GM18511 (cell line): ENCODE measurements around the gene KRT2.

Source experiments
- ATAC-seq: cut with Tn5 transposase; IDR thresholded peaks from one replicate; pipeline ENCODE4 v1.9.1; 2021; ENCODE audit warnings: mild to moderate bottlenecking, moderate library complexity; ENCODE audit not compliant: unreplicated experiment

The KRT2 gene

GRCh38 chr12:52617403-52617785, 34.6 kb downstream of the KRT2 start:
- no peak for ATAC-seq

DNA sequence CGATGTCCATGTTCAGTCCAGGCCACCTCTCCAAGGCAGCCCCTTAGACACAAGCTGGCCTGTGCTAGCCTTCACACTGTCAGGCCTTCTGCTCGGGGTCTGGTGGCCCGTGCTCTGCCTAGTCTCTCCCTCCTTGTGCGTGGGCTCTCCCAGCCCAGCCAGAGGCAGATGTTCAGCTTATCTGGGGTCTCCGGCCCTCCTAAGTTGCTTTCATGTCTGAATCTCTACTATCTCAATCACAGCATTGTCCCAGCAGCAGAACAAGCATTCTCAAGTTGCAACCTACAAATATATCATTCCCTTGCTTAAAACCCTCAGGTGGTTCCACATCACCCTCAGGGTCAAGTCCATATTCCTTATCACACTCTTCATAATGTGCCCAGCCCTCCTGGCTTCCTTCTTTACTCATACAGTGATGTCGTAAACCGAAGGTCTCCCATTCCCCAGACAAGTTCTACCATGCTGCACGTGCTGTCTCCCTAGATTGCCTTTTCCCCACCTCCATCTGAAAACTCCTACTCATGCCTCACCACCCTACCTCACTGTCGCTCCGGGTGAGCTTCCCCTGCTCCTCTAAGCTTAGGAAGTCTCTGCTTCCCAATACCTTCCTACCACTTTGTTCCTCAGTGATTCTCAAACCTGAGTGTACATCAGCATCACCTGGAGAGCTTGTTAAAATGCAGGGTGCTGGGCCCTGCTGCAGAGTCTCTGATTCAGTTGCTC, 35.2 kb downstream of the KRT2 start:
- no peak for ATAC-seq

GRCh38 chr12:52615912-52616311, 36.1 kb downstream of the KRT2 start:
- no peak for ATAC-seq

DNA sequence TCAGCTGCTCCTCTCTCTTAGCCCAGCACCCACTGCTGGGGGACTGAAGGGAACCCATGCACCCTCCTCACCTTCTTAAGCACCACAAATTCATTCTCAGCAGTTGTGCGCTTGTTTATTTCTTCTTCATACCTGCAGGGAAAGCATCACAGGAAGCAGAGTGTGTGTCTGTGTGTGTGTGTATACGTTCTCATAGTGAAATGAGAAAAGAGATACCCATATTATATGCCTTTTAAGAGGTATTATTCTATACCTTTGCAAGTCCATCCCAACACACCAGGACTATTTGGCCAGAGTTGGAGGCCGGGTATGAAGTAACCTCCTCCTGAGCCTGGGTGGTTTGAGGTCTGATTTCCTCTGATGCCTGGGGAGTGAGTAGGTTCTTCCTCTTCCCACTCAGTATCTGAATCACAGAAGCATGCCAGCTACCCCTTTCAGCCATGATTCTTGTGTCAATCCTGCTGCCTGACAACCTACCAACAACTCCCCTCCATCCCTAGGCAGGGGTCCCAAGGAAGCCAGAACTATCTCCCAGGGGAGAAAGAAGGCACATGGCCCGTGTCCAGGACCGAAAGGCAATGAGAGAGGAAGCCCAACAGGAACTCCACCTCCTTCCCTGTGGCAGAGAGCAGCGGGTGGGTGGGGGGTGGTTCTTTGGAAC, 36.7 kb downstream of the KRT2 start:
- no peak for ATAC-seq

DNA sequence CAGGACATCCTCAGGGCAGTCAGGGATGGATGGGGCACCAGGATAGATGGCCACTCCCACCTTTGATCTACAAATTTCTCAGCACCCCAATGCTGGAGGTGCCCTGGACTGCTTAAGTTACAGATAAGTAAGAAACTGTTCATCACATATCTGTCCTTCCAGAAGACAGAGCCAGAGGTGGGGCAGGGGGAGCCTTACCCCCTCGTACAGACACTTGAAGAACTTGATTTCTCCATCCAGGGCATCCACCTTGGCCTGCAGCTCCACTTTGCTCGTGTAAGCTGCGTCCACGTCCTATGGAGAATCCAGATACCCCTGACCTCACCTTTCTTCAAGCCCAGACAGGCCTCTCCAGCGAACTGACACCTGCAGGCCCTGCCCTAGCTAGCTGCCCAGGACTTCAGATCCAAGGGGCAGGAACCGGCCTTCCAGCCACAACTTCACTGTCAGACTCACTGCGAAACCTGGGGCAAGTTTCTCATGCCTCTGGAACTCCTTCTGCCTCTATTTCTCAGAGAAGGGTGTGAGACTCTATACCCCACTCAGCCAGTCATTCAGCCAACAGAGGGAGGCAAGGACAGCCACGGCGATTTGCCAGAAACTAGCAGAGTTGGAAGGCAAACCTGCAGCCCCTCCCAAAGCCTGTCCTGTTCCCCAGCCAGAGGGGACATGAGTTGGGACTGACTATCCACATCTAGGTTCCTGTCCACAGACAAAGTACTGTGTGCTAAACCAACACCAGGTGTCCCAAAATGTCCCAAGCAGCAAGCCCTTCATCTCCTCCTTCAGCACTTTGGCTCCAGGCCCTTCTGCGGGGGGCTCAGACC, 37.4 kb downstream of the KRT2 start:
- ATAC-seq = no peak

DNA sequence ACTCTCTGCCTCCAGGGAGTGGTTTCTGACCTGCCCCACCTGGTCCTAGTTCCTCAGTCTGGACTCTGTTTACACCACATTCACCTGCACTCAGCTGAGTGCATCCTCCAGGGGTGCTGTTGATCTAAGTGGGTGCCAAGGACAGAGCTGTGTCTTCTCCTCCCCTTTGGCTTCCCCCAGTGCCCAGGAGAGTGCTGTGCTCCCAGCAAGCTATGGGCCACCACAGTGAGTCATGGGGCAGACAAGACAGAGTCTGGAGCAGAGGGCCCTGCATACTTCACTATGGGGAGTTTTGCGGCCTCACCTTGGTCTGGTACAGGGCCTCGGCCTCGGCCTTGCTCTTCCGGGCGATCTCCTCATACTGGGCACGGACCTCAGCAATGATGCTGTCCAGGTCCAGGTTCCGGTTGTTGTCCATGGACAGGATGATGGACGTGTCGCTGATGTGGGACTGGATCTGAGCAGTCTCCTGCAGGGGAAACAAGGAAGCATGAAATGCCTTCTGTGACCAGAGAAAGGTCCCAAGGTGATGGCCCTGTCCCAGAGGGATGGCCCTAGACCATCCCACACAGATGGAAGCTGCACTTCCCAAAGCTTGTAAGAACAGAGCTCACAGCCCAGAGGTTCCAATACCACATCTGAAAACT, 38.5 kb downstream of the KRT2 start:
- no peak for ATAC-seq

DNA sequence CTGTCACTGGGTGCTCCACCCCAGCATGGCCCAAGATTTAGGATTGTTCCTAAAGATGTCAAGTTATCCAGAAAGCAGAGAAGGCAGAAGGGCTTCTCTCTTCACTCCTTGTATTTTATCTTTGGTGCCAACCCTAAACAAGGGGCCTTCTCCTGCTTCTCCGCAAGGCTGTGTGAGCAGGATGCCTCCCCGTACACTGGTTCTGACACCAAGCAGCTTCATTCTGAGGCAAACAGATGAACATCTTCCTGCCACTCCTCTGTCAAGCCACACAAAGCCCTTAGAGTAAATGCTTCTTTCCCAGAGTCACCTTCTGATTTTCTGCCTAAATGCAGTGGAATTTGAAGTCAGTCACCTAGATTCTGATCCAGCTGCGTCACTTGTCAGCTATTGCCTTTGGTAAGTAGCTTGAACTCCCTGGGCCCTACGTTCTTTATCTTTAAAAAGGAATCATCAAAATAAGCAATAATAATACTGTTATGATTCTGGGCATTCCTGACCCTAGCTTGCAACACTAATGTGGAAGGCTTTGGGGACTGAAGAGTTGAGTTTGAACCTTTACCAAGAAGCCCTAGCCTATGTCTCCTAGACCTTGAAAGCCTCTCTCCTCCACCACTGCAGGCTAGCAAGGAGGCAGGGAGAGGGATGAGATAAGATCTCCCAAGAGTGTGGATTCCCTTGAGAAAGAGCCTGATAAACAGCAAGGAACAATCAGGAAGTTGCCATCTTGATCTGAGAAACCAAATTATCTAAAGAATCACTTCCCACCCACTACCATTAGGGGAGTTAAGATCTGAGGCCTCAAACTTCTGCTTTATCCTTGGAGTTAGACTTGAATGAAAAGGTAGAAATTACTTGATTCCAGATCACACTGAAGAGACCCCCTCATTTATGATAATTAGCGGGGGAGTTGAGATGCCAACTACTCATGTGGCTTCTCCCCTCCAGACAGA, 39.3 kb downstream of the KRT2 start:
- ATAC-seq = no peak

DNA sequence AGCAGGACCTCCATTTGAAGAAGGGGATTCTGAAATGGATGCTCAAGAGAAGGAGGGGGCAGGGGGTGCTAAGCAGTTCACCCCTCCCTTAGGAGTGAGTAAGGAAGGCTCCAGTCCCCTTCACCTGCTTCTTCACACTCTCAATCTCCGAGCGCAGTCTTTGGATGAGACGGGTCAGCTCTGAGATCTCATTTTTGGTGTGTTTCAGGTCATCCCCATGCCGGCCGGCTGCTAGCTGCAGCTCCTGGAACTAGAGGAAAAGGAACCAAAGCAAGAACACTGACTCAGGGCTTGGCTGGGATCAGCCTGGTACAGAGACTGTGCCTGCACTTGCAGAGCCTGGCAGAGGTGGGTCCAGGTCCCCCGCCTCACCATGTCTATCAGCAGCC, 40.9 kb downstream of the KRT2 start:
- no peak for ATAC-seq

GRCh38 chr12:52608826-52609630, 43.0 kb downstream of the KRT2 start:
- no peak for ATAC-seq

DNA sequence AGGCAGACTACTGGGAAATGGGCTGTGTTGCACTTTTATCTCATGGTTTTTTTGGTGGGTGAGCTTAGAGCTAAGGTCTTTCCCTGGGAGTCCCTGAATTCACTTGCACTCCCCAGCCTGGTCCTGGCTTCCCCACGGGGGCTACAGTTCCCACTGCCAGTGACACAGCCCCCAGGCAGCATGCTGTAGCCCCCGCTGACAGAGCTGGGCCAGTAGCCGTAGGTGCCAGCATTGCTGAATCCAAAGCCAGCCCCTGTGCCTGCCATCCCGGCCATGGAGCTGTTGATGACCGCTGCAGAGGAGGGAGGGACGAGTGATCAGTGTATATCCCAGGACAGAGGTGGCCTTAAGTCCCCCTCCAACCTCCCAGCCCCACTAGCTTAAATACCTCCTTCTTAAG, 43.9 kb downstream of the KRT2 start:
- ATAC-seq = no peak

- no peak for ATAC-seq
Observed at GRCh38 chr12:52607314-52607713, 44.7 kb downstream of the KRT2 start.

- ATAC-seq = no peak
Observed at GRCh38 chr12:52606581-52607218, 45.3 kb downstream of the KRT2 start.

DNA sequence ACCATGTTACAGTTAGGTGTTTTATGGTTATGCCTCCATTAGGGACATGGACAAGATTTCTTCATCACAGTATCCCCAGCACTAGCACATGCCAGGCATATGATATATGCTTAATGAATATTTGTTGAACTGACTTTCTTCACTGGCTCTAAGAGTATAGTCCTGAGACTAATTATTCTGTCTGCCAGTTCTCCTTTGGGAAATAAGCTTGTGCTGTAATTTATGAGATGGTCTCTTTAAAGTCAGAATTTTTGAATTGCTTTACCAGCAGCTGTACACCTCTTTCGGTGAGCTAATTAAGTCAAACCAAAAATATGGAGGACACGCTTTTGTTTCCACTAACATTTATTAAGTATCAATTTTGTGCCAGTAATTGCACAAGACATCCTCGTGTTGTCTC, 45.9 kb downstream of the KRT2 start:
- no peak for ATAC-seq

DNA sequence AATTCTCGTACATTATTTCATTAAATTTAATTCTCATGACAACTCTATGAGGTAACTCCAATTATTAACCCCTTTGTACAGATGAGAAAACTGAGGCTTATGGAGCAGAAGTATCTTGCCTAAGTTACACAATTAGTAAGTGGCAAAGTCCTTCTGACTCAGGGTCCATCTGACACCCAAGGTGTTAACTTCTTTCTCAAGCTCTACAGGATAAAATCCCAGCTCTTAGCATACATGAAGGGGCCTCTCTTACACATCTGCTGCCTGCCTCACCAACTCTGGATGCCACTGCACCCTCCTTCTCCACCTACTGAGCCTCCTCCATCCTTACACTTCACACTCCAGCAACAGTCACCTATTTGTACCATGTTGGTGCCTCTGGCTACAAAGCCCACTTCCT, 46.5 kb downstream of the KRT2 start:
- ATAC-seq = no peak

GRCh38 chr12:52604859-52605258, 47.2 kb downstream of the KRT2 start:
- ATAC-seq = no peak

- ATAC-seq = no peak
Observed at GRCh38 chr12:52603314-52603713, 48.7 kb downstream of the KRT2 start.

- no peak for ATAC-seq
Observed at GRCh38 chr12:52602552-52602951, 49.5 kb downstream of the KRT2 start.

- ATAC-seq = no peak
Observed at GRCh38 chr12:52601671-52602070, 50.3 kb downstream of the KRT2 start.

DNA sequence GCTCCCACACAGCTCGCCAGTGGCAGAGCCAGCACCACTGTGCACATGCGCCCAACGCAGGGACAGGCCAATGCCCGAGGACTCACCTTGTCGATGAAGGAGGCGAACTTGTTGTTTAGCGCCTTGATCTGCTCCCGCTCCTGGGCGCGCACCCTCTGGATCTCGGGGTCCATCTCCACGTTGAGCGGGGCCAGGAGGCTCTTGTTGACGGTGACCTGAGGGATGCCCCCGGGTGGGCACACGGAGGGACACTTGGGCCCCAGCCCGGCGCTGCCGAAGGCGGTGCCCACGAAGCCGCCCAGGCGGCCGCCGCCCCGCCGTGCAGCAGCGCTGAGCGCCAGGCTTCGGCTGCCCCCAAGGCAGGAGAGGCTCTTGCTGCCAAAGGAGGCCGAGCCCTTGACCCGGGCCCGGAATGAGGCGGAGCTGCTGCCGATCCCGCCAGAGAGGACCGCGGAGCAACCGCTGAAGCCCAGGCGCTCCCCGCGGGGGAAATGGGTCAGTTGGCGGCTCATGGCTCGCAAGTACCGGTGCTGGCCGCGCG, 51.0 kb downstream of the KRT2 start, which contains the start of gene KRT72:
Gene KRT72, minus strand, starts transcription at position 523 of the 541 bp plus-strand sequence. Its CDS starts 11 bp downstream, at position 512.
- no peak for ATAC-seq
